Psoas muscle (tissue), 8 donors: ENCODE measurements around the gene PRKAB2. TPM values are rescaled to one million over a fixed set of nuclear protein-coding genes. Genes with fewer than 3 reads are reported as not detected.
A peak's percentile ranks its signal among the peaks of the same experiment; 100 is the strongest.

ENCODE experiments used
- ATAC-seq, 4 donors: fragments of 200-7000 bp; cut with Tn5 transposase; one replicate each; pipeline ENCODE4 v1.9.1; 2020; ENCODE audit warnings: moderate library complexity in 3 of 4, mild to moderate bottlenecking in 2 of 4
- DNase-seq, 2 donors: peaks; one replicate each; pipeline ENCODE4 v3.0.0-alpha.2; 2020
- H3K27ac ChIP-seq: fragments of 200-600 bp; one replicate; pipeline ENCODE4 v1.8.0; 2022
- H3K27me3 ChIP-seq, 3 donors: fragments of 200-600 bp in 1 of 3; one replicate each; pipeline versions ENCODE4 v1.6.1 to v1.8.0; 2013 to 2022; ENCODE audit warnings: low read length in 2 of 3, mild to moderate bottlenecking in 2 of 3, moderate library complexity in 1 of 3; ENCODE audit not compliant: insufficient read depth in 3 of 3
- H3K36me3 ChIP-seq, 2 donors: fragments of 200-600 bp in 1 of 2; one replicate each; pipeline versions ENCODE4 v1.6.1 to v1.8.0; 2013 to 2022; ENCODE audit warnings: low read depth in 1 of 2, mild to moderate bottlenecking in 1 of 2, moderate library complexity in 1 of 2; ENCODE audit not compliant: insufficient read depth in 1 of 2
- H3K4me1 ChIP-seq: fragments of 200-600 bp; one replicate; pipeline ENCODE4 v1.8.0; 2022
- H3K4me3 ChIP-seq: fragments of 200-600 bp; one replicate; pipeline ENCODE4 v1.8.0; 2022; ENCODE audit warnings: mild to moderate bottlenecking
- H3K9me3 ChIP-seq: fragments of 200-600 bp; one replicate; pipeline ENCODE4 v1.8.0; 2022
- WGBS, 3 donors: extraction: QIAGEN DNeasy Blood & Tissue Kit; methylation state at CpG; one replicate each; pipeline versions ENCODE4 v1.1.6 to v1.1.7; 2013; 5-methylcytosine and 5-hydroxymethylcytosine counted together
- intact Hi-C, 2 donors: fragments of 100-400 bp; cut with DNase I; formaldehyde crosslinking; loops; one replicate each; pipeline versions ENCODE4 v1.11.0 to v1.14.2; 2022
- polyA plus RNA-seq, 3 donors: library from polyadenylated mRNA; stranded (reverse); fragments of 200-250 nt; gene quantifications; one replicate each; pipeline ENCODE4 v1.2.3, GENCODE V29; 2013
- total RNA-seq, 4 donors: library from RNA; stranded (reverse); fragmentation: NEBNext Ultra II Directional in 2 of 4; extraction: Animal tissue kit (Norgen Biotek cat#: 25700) in 2 of 4; gene quantifications; one replicate each; pipeline versions ENCODE4 v1.2.1 to v1.2.4, GENCODE V29; 2021 to 2023
- TF ChIP-seq, protein P1 (sequence below): fragments of 200-600 bp; IDR thresholded peaks from one replicate; pipeline ENCODE4 v1.8.0; 2022; ENCODE audit warnings: antibody characterized with exemption
- donor health status: healthy with polysubstance abuse.
- donor health status: DM: no; HTN: no; CAD: no; lungs with moderate emphysema.
- donor health status: Bipolar disorder and iron deficiency.
- donor health status: healthy.
- donor health status: DM: yes; HTN: yes; CAD: no.
- donor health status: DM: no; HTN: no; CAD: no.
- donor health status: DM: no; HTN: no; CAD: no.
- donor health status: DM: yes; HTN: yes; CAD: no.

Gene PRKAB2
- total and polyA plus RNA-seq, 7 donors: 14.1 to 77.7 (median 51.0) TPM

DNA sequence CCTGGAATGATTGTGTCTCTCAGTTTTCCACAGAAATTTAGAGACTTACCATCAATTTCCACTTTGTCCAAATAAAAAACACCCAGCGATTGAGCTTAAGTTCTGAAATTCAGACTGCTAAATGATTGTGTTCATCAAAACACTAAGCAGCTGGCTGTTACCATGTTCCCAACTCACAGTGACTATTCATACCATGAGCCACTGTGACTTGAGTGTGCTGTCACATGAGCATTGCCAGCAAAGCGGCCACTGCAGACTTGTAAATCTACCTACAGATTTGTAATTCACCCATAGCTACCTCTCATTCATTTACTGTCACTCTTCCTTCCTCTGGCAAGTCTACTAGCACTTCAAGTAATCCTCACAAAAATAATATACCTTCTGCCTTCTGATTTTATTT lies 17.2 kb upstream of the PRKAB2 start:
- H3K36me3 ChIP-seq: peaks cover 0 to 5% of the 10 kb centered on the region in 2 donors
- TF ChIP-seq, protein P1, sequence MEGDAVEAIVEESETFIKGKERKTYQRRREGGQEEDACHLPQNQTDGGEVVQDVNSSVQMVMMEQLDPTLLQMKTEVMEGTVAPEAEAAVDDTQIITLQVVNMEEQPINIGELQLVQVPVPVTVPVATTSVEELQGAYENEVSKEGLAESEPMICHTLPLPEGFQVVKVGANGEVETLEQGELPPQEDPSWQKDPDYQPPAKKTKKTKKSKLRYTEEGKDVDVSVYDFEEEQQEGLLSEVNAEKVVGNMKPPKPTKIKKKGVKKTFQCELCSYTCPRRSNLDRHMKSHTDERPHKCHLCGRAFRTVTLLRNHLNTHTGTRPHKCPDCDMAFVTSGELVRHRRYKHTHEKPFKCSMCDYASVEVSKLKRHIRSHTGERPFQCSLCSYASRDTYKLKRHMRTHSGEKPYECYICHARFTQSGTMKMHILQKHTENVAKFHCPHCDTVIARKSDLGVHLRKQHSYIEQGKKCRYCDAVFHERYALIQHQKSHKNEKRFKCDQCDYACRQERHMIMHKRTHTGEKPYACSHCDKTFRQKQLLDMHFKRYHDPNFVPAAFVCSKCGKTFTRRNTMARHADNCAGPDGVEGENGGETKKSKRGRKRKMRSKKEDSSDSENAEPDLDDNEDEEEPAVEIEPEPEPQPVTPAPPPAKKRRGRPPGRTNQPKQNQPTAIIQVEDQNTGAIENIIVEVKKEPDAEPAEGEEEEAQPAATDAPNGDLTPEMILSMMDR: no peak
- no peaks in the 10 kb centered on the region for H3K4me1 ChIP-seq
- H3K27ac ChIP-seq: no peak overlapping the region
- DNase-seq: no peak
- no peaks in the 10 kb centered on the region for H3K27me3 ChIP-seq
- no peaks in the 10 kb centered on the region for H3K9me3 ChIP-seq
- H3K4me3 ChIP-seq: no peak overlapping the region
- intact Hi-C loops: no loop called here
- WGBS, 3 donors: 86 to 88% (median 88%) methylated on average over 2 of the region's 2 CpGs
- no peak for ATAC-seq

DNA sequence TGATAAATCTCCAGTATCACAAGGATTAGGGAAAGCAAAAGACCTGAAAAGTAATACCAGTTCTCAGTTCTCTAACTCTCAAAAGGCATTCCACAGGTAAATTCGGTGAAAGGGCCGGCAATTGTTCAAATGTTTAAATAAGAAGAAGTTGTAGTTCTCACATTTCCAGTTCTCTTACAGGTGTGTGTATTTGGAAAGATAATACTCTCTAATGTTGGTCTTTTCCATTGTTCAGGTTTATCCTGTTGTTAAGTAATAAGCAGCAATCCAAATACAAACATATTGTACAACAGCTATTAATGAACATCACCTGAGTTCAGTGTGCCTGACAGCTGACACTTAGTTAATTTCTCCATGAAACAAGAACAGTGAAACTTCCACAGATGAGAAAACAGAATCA lies 13.2 kb upstream of the PRKAB2 start:
- intact Hi-C loops: no loop called here
- H3K4me3 ChIP-seq: no peak overlapping the region
- H3K27me3 ChIP-seq: no peaks in the 10 kb centered on the region
- H3K27ac ChIP-seq: no peak overlapping the region
- no peaks in the 10 kb centered on the region for H3K9me3 ChIP-seq
- no peak for DNase-seq
- WGBS, 3 donors: 85 to 93% (median 90%) methylated on average over 2 of the region's 2 CpGs
- H3K36me3 ChIP-seq: peaks cover 2 to 5% of the 10 kb centered on the region in 2 donors
- H3K4me1 ChIP-seq: no peaks in the 10 kb centered on the region
- TF ChIP-seq, protein P1: no peak
- no peak for ATAC-seq

DNA sequence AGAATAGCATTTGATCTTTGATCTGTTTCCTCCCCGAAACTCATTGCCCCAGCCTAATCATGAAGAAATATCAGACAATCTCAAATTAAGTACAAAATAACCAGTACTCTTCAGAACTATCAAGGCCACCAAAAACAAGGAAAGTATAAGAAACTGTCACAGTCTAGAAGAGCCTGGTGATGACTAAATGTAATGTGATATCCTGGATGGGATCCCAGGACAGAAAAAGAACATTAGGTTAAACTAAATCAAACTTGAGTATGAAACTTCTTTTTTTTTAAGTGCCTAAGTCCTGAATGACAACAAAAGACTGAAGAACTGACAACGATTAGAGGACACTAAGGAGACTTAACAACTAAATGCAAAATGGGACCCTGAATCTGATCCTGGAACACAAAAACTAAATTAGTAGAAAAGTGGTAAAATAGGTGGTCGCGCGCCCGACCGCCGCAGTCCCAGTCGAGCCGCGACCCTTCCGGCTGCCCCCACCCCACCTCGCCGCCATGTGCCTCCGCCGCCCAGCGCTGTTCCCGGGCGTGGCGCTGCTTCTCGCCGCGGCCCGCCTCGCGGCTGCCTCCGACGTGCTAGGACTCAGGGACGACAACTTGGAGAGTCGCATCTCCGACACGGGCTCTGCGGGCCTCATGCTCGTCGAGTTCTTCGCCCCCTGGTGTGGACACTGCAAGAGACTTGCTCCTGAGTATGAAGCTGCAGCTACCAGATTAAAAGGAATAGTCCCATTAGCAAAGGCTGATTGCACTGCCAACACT lies 5.5 kb upstream of the PRKAB2 start:
- intact Hi-C loops: no loop called here
- DNase-seq (peak in 1 of 2 donors; percentile 45), ATAC-seq (peak in 3 of 4 donors; percentile 27 to 58 (median 57))
- no peaks in the 10 kb centered on the region for H3K9me3 ChIP-seq
- peaks cover 17% of the 10 kb centered on the region for H3K4me1 ChIP-seq
- WGBS, 3 donors: 27 to 33% (median 32%) methylated on average over 34 to 36 of the region's 36 CpGs
- H3K27ac ChIP-seq: no peak overlapping the region
- H3K4me3 ChIP-seq: peak overlapping the region; percentile 48
- TF ChIP-seq, protein P1: no peak
- H3K27me3 ChIP-seq: no peaks in the 10 kb centered on the region
- H3K36me3 ChIP-seq: peaks cover 2 to 5% of the 10 kb centered on the region in 2 donors

DNA sequence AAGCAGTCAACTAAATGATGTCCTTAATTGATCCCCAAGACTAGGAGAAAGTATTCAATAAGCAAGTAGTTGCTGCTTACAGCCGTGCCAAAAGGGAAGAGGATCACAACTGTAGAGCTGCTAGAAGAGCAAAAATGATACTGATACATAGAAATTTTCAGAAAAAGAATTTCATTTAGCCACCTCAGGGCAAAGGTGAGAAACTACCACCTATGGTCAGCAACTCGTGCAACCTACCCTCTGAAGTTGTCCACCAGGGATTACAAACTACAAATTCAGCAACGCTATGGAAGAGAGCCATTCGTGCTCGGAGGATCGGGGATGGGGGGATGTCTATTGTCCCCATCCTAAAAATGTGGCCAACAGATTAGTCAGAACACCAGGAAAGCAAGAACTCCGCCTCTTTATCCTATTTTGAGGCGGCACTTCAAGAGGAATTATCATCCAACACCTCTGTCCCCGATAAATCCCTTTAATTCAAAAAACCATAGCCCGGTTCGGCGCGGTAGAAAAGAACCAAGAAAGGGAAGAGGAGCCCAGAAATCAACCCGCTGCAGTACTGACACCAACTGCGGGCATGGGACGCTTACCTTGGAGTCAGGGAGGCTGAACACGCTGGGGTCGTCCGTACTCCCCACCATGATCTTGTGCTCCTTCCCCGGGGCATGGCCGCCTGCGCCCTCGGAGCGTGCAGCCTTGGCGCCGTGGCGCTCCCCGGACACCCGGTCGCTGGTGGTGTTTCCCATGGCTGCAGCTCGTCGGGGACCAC lies 687 bp downstream of the PRKAB2 start:
- ATAC-seq: peak in 1 of 4 donors; percentile 19
- WGBS, 3 donors: 0% methylated on average over 31 to 32 of the region's 32 CpGs
- TF ChIP-seq, protein P1: no peak
- Histone ChIP-seq H3K36me3 (peaks cover 0 to 9% of the 10 kb centered on the region in 2 donors), H3K4me3 (peak overlapping the region; percentile 93), H3K9me3 (no peaks in the 10 kb centered on the region), H3K27ac (peak overlapping the region; percentile 94), H3K4me1 (peaks cover 38% of the 10 kb centered on the region), H3K27me3 (no peaks in the 10 kb centered on the region)
- no peak for DNase-seq
- intact Hi-C loops: loop anchor here in 1 of 2 donors (1.0 kb wide), 1 partner anchor 71 kb away; the partner anchor contains the start of gene CHD1L
